Heart left ventricle (tissue), 16 donors: ENCODE results near the gene C12orf42. TPM values are rescaled to one million over a fixed set of nuclear protein-coding genes. Genes with fewer than 3 reads are reported as not detected.

Experiments
- ATAC-seq, 4 donors: fragments of 200-7000 bp; cut with Tn5 transposase; one replicate each; pipeline ENCODE4 v1.9.1; 2020 to 2022; ENCODE audit warnings: moderate library complexity in 4 of 4, mild to moderate bottlenecking in 3 of 4, moderate number of reproducible peaks in 1 of 4
- DNase-seq, 5 donors: peaks; one replicate each; pipeline ENCODE4 v3.0.0-alpha.2; 2020
- H3K27ac ChIP-seq, 12 donors: fragments of 200-600 bp; sonication (generic) in 4 of 12; one replicate each; pipeline versions ENCODE4 v1.5.0 to v1.8.0; 2016 to 2022; ENCODE audit warnings: mild to moderate bottlenecking in 2 of 12
- H3K27me3 ChIP-seq, 9 donors: fragments of 200-600 bp; sonication (generic) in 2 of 9; one replicate each; pipeline versions ENCODE4 v1.5.1 to v1.8.0; 2016 to 2022; ENCODE audit warnings: mild to moderate bottlenecking in 3 of 9
- H3K36me3 ChIP-seq, 9 donors: fragments of 200-600 bp; sonication (generic) in 2 of 9; one replicate each; pipeline versions ENCODE4 v1.5.0 to v1.8.0; 2018 to 2022; ENCODE audit warnings: mild to moderate bottlenecking in 2 of 9
- H3K4me1 ChIP-seq, 12 donors: fragments of 200-600 bp; sonication (generic) in 4 of 12; one replicate each; pipeline versions ENCODE4 v1.5.0 to v1.8.0; 2016 to 2022; ENCODE audit warnings: mild to moderate bottlenecking in 3 of 12
- H3K4me3 ChIP-seq, 12 donors: fragments of 200-600 bp; sonication (generic) in 4 of 12; one replicate each; pipeline versions ENCODE4 v1.5.0 to v1.8.0; 2017 to 2022; ENCODE audit warnings: mild to moderate bottlenecking in 9 of 12, moderate library complexity in 4 of 12
- H3K9me3 ChIP-seq, 12 donors: fragments of 200-600 bp; sonication (generic) in 4 of 12; one replicate each; pipeline versions ENCODE4 v1.5.0 to v1.8.0; 2016 to 2022; ENCODE audit warnings: mild to moderate bottlenecking in 1 of 12
- POLR2A ChIP-seq, 2 donors: fragments of 450-650 bp; IDR thresholded peaks; one replicate each; pipeline ENCODE4 v1.6.1; 2017; ENCODE audit warnings: antibody characterized with exemption in 2 of 2, mild to moderate bottlenecking in 2 of 2, moderate library complexity in 2 of 2
- WGBS, 4 donors: extraction: QIAGEN DNeasy Blood & Tissue Kit in 2 of 4; methylation state at CpG; one replicate each; pipeline versions ENCODE4 v1.1.5 to v1.1.7; 2013 to 2018; 5-methylcytosine and 5-hydroxymethylcytosine counted together
- intact Hi-C, 10 donors: fragments of 100-400 bp; cut with DNase I; formaldehyde crosslinking; loops; one replicate each; pipeline versions ENCODE4 v1.11.1 to v1.14.2; 2022
- polyA plus RNA-seq, 2 donors: library from polyadenylated mRNA; stranded (reverse); fragments of 200-250 nt; gene quantifications; one replicate each; pipeline ENCODE4 v1.2.3, GENCODE V29; 2013
- total RNA-seq, 9 donors: library from RNA; depleted of rRNA in 2 of 9; stranded (reverse); fragments of >200 nt in 2 of 9; fragmentation: NEBNext Ultra II Directional in 3 of 9; extraction: Animal tissue kit (Norgen Biotek cat#: 25700) in 3 of 9; gene quantifications; one replicate each; pipeline versions ENCODE4 v1.1.0 to v1.2.4, GENCODE V29; 2016 to 2023
- TF ChIP-seq, protein P1 (sequence below), 12 donors: fragments of 200-600 bp; sonication (generic) in 4 of 12; IDR thresholded peaks; one replicate each; pipeline versions ENCODE4 v1.5.0 to v1.8.0; 2018 to 2022; ENCODE audit warnings: antibody characterized with exemption in 12 of 12, mild to moderate bottlenecking in 5 of 12
- donor health status: ischemic (EF 13 %, LVEDD 7.1; RV severe dilation, severe dysfunction).
- donor health status: healthy with polysubstance abuse.
- donor health status: DM: no; HTN: yes; CAD: no.
- donor health status: DM: no; HTN: no; CAD: no.
- donor health status: ischemic (EF 25% LVEDD 6.9; RV normal size, moderate dysfunction).
- donor health status: ischemic (EF 25% LVEDD 5.7; RV mildly dilated, moderate dysfunction).
- donor health status: healthy.
- donor health status: DM: yes; HTN: yes; CAD: no.
- donor health status: ischemic (EF 35%, LVEDD 5.7; RV mildly dilated, moderate dysfunction).
- donor health status: nonischemic (EF 11% LVEDD 7.7; RV severe dilation, severe dysfunction).
- donor health status: DM: yes; HTN: yes; CAD: no.
- donor health status: PGD.
- donor health status: ischemic (EF 29% LVEDD 5.4; RV normal size, mild dysfunction).
- donor health status: nonischemic (EF 23%, LVEDD 6.1; RV moderate dilation, normal function).

Gene C12orf42
- total and polyA plus RNA-seq, 11 donors: not detected

DNA sequence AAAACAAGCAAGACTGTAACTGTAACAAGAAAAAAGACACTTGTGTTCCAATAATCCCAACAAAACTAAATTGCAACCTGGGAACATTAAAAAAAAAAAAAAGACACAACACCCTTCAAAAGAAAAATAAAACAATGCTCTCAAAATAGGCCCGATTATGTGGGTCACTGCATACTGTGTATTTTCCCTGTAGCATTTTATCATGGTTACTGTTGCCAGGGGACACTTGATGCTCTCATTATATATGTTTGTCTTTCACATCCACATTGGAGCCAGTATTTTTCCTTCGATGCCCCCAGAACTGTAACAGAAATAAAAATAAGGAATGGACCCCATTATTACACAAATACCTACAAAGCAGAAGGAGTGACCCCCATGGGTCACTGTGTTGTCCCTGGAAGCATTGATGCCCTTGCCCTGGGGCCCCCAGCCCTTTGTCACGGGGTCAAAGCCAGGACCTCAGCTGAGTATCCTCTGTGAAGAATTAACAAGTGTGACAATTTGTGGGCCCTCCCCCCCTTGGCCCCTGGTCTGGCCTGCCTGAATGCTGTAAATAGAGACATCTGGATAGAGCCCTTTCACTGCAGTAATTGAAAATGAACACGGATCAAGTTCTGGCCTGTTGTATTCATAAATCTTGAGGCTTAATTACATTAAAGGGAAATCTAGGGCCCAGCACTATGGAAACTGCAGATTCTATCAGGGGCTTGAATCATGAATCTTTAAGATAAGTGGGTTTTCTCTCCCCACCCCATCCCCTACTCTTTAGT, 72.8 kb downstream of the C12orf42 start:
- TF ChIP-seq, protein P1, sequence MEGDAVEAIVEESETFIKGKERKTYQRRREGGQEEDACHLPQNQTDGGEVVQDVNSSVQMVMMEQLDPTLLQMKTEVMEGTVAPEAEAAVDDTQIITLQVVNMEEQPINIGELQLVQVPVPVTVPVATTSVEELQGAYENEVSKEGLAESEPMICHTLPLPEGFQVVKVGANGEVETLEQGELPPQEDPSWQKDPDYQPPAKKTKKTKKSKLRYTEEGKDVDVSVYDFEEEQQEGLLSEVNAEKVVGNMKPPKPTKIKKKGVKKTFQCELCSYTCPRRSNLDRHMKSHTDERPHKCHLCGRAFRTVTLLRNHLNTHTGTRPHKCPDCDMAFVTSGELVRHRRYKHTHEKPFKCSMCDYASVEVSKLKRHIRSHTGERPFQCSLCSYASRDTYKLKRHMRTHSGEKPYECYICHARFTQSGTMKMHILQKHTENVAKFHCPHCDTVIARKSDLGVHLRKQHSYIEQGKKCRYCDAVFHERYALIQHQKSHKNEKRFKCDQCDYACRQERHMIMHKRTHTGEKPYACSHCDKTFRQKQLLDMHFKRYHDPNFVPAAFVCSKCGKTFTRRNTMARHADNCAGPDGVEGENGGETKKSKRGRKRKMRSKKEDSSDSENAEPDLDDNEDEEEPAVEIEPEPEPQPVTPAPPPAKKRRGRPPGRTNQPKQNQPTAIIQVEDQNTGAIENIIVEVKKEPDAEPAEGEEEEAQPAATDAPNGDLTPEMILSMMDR (IDR thresholded peaks at IDR 0.05): no peak
- no peak for TF ChIP-seq POLR2A (IDR thresholded peaks at IDR 0.05)
- H3K36me3 ChIP-seq: no peaks in the 10 kb centered on the region
- intact Hi-C loops: no loop called here
- ATAC-seq: no peak
- no peak for DNase-seq
- WGBS, 4 donors: 47 to 54% (median 50%) methylated on average over 4 of the region's 4 CpGs
- H3K4me1 ChIP-seq: no peaks in the 10 kb centered on the region
- no peaks in the 10 kb centered on the region for H3K27me3 ChIP-seq
- H3K27ac ChIP-seq: no peak overlapping the region
- H3K4me3 ChIP-seq: no peak overlapping the region
- H3K9me3 ChIP-seq: peaks cover 0 to 10% (median 0%) of the 10 kb centered on the region in 12 donors

DNA sequence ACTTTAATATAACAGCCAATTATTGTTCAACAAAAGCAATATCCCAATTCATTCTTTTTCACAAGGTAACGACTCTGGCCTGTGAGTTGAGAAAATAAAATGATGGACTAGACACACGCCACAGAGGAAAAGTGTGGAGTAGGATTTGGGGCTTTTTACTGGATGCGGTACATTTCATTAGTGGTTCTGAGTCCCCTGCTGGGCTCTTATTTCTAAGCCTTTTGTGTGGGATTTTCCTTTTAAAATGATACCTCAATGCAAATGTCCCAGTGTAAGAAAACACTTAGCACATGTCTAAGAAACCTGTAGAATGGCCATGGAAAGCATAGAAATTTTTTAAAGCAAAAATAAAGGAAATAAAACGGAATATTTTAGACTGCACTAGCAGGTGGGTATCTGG, 73.4 kb downstream of the C12orf42 start:
- DNase-seq (no peak), ATAC-seq (no peak)
- H3K4me3 ChIP-seq: no peak overlapping the region
- no peaks in the 10 kb centered on the region for H3K27me3 ChIP-seq
- no peaks in the 10 kb centered on the region for H3K4me1 ChIP-seq
- no peaks in the 10 kb centered on the region for H3K36me3 ChIP-seq
- intact Hi-C loops: no loop called here
- TF ChIP-seq, protein P1 (IDR thresholded peaks at IDR 0.05): no peak
- TF ChIP-seq POLR2A (IDR thresholded peaks at IDR 0.05): no peak
- H3K9me3 ChIP-seq: peaks cover 0 to 6% (median 0%) of the 10 kb centered on the region in 12 donors
- no peak overlapping the region for H3K27ac ChIP-seq
- WGBS, 4 donors: 56 to 65% (median 64%) methylated on average over 4 of the region's 4 CpGs

DNA sequence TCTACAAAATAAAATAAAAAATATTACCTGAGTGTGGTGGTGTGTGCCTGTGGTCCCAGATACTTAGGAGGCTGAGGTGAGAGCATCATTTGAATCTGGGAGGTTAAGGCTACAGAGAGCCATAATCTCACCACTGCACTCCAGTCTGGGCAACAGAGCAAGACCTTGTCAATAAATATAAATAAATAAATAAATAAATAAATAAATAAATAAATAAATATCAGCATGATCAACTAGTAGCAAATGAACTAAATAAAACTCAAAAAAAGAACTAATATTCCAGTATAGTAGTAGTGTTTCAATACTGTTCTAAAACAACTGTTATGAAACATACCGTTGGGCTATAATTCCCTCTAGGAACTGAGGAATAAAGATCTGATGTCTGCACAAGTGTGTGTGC, 74.4 kb downstream of the C12orf42 start:
- intact Hi-C loops: no loop called here
- Histone ChIP-seq H3K9me3 (peaks cover 0 to 6% (median 0%) of the 10 kb centered on the region in 12 donors), H3K4me1 (no peaks in the 10 kb centered on the region), H3K36me3 (no peaks in the 10 kb centered on the region), H3K27ac (no peak overlapping the region), H3K27me3 (no peaks in the 10 kb centered on the region), H3K4me3 (no peak overlapping the region)
- DNase-seq: no peak
- 81 to 94% (median 93%) methylated on average over 1 of the region's 1 CpG for WGBS, 4 donors
- ATAC-seq: no peak
- TF ChIP-seq, protein P1 (IDR thresholded peaks at IDR 0.05): no peak
- no peak for TF ChIP-seq POLR2A (IDR thresholded peaks at IDR 0.05)

DNA sequence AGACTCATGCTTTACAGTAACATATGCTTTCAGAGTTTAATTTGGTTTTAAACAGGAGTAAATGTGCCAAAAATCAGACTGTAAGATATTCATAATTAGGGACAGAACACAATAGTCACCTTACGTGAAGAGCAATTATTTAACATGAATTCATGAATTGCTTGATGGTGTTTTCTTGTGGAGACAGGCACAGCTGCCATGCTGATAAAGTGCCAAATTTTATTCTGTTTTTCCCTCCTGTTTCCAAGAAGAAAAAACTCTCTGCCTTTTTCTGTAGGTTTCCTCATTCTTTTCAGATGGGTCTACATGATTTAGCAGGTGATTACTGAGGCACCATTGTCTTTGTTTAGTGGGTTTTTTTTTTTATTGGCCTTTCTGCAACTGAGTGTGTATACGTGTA, 80.1 kb downstream of the C12orf42 start:
- WGBS, 4 donors: 71 to 85% (median 85%) methylated on average over 2 of the region's 2 CpGs
- ATAC-seq: no peak
- Histone ChIP-seq H3K4me1 (no peaks in the 10 kb centered on the region), H3K9me3 (peaks cover 0 to under 1% (median 0%) of the 10 kb centered on the region in 12 donors), H3K27ac (no peak overlapping the region), H3K4me3 (no peak overlapping the region), H3K27me3 (no peaks in the 10 kb centered on the region), H3K36me3 (no peaks in the 10 kb centered on the region)
- TF ChIP-seq, protein P1 (IDR thresholded peaks at IDR 0.05): no peak
- TF ChIP-seq POLR2A (IDR thresholded peaks at IDR 0.05): no peak
- intact Hi-C loops: no loop called here
- DNase-seq: no peak
